GM20431 (cell line): Measurements from ENCODE around the gene APBA3.

Source experiments
- in situ Hi-C: fragments of 300-500 bp; cut with MseI, MboI; formaldehyde crosslinking; loops from one replicate; pipeline ENCODE4 v1.15.0; 2020; ENCODE audit warnings: low sequenced_read_pairs; ENCODE audit not compliant: unreplicated experiment

The APBA3 gene

GRCh38 chr19:3723883-3724282 lies 37.6 kb downstream of the APBA3 start:
- in situ Hi-C loops, result no loop called here

DNA sequence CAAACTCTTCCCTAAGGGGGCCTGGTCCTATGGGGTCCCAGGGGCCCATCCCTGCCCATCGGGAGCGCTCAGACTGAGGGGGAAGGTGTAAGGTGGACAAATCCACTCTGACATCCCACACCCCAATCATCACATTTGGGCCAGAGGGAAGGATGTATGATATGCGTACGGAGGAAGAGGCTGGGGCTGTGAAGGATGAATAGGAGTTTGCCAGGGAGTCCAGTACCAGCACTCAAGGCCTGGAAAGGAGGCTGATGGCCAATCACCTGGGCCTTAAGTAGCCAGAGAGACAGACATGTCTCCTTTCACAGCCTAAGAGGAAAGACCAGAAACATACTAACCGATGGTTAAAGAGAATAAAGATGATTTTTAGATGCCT lies 38.4 kb downstream of the APBA3 start:
- in situ Hi-C loops, result no loop called here

DNA sequence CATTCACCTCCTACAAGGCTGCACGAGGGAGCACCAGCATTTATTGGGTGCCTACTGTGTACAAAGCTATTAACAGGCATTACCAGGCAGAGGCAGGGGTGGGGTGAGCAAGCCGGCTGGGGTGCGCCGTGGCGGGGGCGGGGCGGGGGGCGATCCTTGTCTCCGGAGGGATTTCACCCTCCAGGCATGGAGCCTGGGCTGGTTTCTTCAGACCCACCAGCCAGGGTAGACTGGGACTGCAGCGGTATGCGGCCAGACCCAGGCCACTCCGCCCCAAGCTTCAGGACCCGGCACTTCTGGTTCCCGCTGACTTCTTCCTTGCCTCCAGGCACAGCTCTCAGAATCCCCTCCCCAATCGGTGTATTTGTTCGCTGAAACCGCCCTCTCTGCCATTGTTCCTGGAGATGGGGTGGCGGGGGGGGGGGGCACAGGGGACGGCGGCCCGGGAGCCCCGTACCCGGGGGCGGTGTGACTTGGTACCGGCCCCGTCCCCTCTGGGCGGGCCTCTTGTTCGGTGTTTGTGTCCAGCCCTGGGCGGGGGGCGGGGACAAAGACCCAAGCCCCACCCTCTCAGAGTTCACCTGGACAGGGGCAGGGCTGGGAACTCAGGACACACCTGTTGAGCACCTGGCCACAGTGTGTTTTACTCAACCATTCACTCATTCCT lies 38.9 kb downstream of the APBA3 start:
- in situ Hi-C loops, result no loop called here

- in situ Hi-C loops, result no loop called here
Measured at GRCh38 chr19:3721887-3722442, 39.5 kb downstream of the APBA3 start.

DNA sequence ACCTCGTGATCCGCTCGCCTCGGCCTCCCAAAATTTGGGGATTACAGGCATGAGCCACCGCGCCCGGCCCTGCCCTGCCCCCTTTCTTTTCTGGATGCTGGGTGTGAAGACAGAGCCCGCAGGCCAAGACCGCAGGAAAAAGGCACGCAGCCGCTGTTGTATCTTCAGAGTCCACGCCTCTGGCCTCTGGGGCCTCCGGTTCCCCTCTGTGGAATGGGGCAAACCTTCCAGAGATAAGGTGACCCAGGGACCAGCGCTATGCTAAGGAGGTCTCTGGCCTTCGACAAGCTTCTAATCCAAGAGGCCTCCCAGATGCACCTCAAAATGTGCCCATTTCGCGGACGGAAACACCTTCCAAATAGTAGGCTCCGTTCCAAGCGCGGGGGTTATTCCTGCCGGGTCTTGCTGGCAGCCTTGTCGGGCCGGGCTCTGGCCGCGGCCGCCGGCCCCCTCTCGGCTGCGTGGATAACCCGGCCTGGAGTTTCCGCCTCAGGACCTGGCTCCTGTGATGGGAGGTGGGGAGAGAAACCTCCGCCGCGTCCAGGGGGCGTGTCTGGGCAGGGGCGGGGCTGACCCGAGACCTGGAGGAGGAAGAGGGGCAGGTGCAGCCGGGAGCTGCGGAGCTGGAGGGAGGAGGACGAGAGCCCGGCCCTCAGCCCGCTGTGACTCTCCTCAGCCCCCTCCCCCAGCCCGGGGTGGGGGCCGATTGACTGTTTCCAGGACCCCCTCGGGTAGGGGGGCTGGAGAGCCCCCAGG lies 40.2 kb downstream of the APBA3 start:
- in situ Hi-C loops, result no loop called here

DNA sequence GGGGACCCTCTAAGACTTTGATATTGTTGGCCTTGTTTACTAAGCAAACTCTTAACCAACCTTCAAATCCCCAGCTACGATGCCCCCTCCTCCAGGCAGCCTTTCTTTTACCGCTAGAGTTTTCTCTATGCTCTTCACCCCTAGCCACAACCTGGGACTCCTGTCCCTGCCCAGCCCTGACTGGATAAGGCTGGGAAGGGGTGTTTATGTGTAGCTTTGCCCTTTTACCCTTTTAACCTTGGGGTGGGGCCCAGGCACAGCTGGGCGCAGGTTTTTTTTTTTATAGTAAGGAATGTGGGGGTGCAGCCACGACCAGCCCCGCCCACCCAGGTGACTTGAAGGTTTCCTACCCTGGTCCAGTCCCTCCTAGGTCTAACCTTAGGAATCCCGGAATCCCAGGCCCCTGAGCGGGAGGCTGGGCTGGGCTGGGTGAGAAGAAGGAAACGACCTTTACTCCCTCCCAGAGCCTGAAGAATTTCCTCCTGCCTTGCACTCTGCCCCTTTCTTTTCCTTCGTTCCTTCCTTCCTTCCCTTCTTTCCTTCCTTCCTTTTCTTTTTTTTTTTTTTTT lies 41.1 kb downstream of the APBA3 start:
- in situ Hi-C loops, result no loop called here

DNA sequence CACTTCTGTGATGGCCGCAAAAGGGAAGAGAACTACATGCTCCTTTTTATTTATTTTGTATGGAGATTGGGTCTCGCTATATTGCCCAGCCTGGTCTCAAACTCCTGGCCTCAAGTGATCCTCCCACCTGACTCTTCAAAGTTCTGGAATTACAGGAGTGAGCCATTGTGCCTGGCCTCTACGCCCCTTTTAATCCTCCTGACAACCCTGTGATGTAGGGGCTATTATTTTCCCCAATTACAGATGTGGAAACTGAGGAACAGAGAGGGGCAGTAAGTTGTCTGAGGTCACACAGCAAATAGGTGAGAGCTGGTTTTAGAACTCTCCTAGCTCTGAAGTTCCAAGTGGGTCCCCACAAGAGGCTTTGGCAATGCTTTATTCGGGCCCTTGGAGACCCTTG lies 41.6 kb downstream of the APBA3 start:
- in situ Hi-C loops, result no loop called here

DNA sequence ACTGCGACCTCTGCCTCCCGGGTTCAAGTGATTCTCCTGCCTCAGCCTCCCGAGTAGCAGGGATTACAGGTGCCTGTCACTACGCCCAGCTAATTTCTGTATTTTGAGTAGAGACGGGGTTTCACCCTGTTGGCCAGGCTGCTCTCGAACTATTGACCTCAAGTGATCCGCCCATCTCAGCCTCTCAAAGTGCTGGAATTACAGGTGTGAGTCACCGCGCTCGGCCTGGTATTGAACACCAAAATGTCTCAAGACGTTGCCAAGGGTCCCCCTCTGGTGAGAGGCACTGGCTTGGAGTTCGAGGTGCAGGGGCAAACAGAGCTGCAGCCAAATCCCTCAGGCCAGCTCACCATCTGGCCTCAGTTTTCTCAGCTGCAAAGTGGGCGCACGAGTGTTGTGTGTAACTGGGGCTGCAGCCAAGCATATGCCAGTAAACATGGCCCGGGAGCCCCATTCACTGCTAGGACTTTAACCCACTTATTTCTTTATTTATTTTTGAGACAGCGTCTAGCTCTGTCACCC lies 45.3 kb downstream of the APBA3 start:
- in situ Hi-C loops, result no loop called here

DNA sequence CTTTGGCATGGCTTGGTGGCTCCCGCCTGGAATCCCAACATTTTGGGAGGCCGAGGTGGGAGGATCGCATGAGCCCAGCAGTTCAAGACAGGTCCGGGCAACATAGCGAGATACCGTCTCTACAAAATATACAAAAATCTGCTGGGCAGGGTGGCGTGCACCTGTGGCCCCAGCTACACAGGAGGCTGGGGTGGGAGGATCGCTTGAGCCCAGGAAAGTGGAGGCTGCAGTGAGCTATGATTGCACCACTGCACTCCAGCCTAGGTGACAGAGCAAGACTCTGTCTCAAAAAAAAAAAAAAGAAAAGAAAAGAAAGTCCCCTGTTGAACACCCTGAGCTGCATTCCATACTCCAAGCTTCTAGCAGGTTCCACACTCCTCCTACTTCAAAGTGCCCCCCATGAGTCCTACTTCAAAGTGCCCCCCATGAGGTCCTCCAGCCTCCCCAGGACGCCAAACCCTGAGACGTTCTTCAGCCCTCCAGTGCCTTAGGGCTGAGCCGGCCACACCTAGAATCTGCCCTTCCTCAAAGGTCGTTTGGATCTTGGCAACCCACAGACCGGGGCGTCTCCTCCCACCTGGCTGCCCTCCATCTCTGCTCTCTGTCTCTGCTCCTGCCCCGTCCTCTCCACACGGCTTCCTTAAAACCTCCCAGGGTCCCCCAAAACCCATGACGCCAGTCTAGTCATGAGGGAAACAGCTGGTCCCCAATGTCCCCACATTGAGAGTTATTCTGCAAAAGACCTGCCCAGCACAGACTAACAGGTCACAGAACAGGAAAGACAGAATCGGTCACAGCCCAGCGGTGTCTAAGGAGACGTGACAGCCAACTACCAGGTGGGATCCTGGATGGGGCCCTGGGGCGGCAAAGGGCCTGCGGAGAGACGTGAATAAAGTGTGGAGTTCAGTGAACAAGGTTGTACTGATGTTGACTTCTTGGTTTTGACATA lies 48.6 kb downstream of the APBA3 start:
- in situ Hi-C loops, result no loop called here

GRCh38 chr19:3710265-3710812 lies 51.2 kb downstream of the APBA3 start:
- in situ Hi-C loops, result no loop called here

DNA sequence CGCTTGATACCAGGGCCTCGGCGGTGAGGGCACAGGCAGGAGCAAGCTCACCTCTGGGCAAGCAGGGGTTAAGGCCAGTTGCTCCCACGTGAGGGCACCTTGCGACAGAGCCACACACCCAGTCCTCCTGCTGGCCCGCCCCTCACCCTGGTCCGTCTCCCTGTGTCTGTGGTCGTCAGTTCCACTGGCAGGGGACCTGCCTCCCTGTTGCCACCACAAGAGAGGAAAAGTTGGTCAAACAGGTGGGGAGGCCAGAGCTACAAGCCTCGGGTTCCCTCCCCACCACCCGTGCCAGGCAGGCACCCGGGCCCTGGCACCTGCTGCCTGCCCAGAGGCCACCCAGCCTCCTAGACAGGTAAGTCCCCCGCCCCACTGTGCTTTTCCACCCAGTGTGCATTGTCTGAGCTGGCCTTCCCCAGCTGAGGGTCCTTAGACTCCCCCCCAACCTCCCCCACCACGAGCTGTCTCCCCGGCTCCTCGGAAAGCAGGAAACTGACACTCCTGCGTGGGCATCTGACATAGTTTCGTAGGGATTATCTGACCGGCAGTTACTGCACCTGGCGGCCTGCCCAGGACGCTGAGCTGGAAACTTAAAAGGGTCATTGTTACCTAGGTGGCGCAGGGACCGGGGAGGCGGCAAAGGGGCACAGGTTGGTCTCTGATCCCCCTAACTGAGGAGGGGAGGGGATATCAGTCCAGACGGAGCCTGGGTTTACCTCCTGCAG lies 53.1 kb downstream of the APBA3 start, which contains the start of gene TJP3:
TSS of gene TJP3 (plus strand) at position 178 of the 725 bp plus-strand sequence. CDS start 20,049 bp downstream, outside the sequence.
- in situ Hi-C loops, result no loop called here

- in situ Hi-C loops, result no loop called here
Measured at GRCh38 chr19:3707868-3708206, 53.7 kb downstream of the APBA3 start.

DNA sequence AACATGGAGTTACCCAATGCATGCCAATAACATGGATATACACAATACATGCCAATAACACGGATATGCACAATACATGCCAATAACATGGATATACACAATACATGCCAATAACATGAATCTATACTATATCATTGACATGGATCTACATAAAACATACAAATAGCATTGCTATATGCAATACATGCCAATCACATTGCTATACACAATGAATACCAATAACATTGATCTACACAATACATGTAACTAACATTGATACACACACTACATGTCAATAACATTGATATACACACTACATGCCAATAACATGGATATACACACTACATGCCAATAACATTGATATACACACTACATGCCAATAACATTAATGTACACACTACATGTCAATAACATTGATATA lies 60.3 kb downstream of the APBA3 start:
- in situ Hi-C loops, result no loop called here
